ENCODE measurements around the gene HES4.

The HES4 gene

DNA sequence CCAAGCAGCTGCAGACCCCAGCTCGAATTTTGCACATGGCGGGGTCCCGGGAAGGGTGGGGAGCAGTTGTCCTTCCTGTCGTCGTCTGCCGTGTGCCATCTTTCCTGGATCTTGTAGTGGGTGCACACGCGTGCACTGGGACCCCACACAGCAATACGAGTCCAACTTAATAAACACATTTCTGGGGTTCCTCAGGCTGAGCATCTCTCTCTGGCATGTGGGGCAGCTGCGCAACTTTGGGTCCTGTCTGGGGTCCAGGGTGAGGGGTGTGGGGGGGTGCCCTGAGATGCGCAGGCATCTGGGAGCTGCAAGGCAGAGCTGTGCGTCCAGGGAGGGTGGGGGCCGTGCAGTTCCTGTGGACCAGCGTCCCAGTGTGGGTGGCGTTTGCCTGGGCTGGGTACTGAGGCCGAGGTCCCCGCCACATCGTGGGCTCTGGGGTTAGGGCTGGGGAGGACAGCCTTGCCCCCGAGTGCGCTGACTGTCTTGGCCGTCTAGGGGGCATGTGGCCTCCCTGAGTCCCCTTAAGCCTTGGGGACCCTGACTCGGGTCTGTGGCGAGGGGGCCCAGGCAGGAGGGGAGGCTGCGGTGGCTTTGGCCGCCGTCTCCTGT is 34.3 kb downstream of the HES4 start:
- DNase-seq (ENCODE audit: low read depth in 2 of 2): no peak

DNA sequence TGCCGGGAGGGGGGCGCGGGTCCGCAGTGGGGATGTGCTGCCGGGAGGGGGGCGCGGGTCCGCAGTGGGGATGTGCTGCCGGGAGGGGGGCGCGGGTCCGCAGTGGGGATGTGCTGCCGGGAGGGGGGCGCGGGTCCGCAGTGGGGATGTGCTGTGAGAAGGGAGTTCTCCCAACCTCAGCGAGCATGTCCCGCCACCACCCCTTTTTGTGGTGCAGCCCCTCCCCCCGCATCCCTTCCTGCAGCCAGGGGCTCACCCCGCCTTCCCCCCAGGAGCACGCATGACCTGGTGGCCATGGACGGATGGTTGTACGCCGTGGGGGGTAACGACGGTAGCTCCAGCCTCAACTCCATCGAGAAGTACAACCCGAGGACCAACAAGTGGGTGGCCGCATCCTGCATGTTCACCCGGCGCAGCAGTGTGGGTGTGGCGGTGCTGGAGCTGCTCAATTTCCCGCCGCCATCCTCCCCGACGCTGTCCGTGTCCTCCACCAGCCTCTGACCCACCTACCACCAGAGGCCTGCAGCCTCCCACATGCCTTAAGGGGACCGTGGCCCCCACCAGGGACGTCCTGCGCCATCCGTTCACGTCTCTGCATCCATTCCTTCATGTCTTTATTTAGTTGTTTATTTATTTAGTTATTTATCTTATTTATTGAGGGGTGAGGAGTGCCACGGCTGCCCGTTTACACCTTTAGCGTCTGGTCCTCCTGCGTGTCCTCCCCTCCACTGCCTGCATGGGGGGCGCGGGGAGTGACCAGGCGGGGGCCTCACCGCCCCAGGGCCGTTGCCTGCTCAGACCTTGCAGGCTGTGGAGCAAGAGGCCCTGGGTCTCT is 35.0 kb downstream of the HES4 start:
- DNase-seq (ENCODE audit: low read depth in 2 of 2): no peak

DNA sequence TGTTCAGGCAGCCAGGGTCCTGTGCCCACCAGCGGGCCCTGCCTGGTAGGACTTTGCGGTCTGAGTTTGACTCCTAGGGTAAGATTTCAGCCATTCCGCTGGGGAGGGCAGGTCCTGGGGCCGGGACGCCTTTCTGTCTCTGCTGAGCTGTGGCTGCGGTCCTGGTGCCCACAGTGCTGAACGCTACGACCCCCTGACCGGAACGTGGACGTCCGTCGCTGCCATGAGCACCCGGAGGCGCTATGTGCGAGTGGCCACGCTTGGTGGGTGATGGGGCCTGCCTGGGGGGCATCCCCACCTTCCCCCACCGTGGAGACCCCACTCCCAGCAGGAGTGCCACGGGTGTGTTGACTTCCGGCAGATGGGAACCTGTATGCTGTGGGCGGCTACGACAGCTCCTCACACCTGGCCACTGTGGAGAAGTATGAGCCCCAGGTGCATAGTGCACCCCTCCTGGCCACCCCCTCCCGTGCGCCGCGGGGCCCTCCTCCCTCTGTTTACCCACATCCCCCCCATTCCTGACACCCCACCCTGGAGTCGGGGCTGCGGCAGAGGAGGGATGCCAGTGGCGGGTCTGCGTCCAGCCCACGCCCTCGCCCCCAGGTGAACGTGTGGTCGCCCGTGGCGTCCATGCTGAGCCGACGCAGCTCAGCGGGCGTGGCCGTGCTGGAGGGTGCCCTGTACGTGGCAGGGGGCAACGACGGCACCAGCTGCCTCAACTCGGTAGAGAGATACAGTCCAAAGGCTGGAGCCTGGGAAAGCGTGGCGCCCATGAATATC is 36.0 kb downstream of the HES4 start:
- no peak for DNase-seq (ENCODE audit: low read depth in 2 of 2)

DNA sequence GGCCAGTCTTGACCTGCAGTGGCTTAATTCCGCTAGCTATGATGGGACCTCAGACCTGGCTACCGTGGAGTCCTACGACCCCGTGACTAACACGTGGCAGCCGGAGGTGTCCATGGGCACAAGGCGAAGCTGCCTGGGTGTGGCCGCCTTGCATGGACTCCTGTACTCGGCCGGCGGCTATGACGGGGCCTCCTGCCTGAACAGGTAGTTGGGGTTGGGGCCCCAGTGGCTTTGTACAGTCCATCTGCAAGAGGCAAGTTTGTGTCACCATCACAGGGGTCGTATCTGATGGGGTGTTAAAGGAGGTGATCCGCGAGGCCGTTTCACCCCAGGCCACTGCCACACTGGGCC is 36.6 kb downstream of the HES4 start:
- no peak for DNase-seq (ENCODE audit: low read depth in 2 of 2)

DNA sequence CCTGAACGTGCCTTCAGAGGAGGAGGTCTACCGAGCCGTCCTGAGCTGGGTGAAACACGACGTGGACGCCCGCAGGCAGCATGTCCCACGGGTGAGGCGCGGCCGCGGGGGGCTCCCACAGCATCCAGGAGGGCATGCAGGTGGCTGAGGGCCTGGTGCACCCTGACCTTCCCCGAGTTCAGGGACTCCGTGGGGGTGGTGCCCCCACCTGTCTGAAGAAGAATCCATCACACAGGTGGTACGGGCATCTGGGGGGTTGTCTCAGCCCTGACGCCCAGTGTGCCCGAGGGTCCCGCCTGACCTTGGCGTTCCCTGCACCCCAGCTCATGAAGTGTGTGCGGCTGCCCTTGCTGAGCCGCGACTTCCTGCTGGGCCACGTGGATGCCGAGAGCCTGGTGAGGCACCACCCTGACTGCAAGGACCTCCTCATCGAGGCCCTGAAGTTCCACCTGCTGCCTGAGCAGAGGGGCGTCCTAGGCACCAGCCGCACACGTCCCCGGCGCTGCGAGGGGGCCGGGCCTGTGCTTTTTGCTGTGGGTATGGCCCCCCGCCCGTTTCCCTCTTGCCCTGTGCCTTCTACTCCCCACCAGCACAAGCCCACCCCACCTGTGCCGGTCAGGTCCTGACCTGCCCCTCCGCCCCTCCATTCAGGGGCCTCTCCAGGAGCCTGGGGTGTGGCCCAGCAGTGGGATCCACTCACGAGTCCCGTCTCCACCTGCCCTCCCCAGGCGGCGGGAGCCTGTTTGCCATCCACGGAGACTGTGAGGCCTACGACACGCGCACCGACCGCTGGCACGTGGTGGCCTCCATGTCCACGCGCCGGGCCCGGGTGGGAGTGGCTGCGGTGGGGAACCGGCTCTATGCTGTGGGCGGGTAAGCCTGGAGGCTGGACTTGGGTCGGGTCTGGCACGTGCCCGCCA is 37.3 kb downstream of the HES4 start:
- DNase-seq (ENCODE audit: low read depth in 2 of 2): no peak

DNA sequence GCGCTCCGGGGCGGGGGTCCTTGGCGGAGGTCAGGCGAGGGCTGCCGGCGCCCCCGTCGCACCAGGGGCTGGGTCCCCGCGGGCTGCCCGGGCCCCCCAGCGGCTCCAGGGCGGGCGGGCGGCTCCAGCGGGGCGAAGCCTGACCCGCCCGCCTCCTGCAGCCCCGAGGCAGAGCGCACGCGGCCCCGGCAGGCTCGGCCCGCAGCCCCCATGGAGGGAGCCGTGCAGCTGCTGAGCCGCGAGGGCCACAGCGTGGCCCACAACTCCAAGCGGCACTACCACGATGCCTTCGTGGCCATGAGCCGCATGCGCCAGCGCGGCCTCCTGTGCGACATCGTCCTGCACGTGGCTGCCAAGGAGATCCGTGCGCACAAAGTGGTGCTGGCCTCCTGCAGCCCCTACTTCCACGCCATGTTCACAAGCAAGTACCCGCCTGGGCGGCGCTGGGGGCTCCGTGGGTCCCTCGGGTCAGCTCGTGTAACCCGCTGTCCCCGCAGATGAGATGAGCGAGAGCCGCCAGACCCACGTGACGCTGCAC is 38.7 kb downstream of the HES4 start:
- no peak for DNase-seq (ENCODE audit: low read depth in 2 of 2)

DNA sequence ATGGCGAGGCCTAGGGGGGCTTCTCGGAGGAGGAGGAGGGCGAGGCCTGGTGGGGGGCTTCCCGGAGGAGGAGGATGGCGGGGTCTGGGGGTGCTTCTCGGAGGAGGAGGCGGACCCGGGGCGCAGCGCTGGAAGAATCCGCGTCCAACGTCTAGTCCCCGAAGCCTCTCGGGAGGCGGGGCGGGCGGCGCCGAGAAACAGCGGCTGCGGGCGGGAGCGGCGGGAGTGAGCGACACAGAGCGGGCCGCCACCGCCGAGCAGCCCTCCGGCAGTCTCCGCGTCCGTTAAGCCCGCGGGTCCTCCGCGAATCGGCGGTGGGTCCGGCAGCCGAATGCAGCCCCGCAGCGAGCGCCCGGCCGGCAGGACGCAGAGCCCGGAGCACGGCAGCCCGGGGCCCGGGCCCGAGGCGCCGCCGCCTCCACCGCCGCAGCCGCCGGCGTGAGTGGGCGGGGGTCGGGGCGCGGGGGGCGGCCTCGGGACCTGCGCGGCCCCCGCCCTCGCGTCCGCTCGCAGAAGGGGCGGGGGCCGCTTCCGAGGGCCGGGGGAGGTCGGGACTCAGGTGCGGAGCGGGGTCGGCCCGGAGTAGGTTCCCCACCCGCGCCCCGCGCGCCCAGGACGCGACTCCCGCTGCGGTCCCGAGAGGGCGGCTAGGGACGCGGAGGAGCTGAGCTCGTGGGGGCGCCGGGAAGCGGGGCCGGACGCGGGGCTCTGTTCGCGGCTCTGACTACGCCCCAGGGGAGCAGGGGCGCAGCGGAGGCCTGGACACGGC is 39.4 kb downstream of the HES4 start, which contains the start of gene KLHL17:
Gene KLHL17 (plus strand): TSS at position 222 of the 769 bp plus-strand sequence. CDS start 110 bp downstream, at position 332.
- peak; percentile 57 to 59 for DNase-seq (ENCODE audit: low read depth in 2 of 2)

DNA sequence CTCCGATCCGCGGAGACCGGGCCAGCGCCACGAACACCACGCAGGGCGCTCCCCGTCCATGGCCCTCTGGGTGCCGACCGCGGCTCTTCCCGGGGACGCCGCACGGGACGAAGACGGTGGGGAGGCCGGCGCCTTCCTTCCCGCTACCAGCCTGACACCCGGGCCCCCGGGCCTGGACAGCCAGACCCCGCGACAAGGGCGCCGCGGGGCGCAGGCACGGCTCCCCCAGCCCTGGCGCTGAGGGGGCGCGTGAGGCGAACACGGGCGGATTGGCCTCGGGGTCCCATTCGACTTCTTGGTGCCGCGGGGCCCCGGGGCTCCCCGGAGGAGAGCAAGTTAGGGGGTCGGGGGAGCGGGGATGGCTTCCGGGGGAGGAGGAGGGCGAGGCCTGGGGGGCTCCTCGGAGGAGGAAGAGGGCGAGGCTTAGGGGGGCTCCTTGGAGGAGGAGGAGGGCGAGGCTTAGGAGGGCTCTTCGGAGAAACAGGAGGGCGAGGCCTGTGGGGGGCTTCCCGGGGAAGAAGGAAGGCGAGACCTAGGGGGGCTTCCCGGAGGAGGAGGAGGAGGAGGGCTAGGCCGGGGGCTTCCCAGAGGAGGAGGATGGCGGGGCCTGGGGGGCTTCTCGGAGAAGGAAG is 40.0 kb downstream of the HES4 start:
- DNase-seq (ENCODE audit: low read depth in 2 of 2): no peak

DNA sequence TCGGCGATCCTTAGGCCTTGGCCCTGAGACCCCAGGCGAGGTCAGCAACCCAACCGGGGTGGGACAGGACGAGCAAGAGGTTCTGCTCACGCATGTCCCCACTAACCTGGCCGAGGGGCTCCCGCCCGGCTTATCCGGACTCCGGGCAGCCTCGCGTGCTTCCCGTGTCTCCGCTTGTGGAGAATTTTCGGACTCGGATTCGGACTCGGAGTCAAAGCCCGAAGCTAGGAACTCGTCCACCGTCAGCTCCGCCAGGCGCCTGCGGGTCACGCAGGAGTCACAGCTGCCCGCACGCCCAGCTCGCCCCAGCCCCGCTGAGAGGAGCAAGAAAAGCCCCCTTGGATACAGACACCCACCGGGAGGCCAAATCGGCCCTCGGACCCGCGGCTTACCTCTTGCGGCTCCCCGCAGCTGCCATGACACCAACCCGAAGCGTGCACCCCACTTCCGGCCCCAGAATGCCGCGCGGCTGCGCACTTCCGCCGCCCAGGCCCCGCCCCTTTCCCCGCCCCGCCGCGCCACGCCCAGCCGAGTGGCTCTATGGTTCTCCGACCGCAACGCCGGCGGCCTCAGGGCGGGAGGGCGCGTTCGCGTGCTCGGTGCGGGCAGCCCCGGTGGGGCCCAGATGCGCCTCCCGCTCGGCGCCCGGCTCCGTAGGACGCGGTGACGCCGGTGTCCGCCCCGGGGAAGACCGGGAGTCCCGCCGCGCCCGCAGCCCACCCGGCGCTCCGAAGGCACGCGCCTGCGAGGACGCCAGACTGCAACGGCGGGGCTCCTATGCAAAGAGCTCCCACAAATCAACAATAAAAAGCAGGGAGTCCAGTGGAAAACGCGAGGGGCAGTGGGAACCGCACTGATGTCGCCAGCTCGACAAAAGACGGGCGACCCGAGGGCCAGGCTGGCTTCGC is 40.8 kb downstream of the HES4 start, which contains the start of gene NOC2L:
Gene NOC2L (minus strand): TSS at position 434 of the 908 bp plus-strand sequence. CDS start 16 bp downstream, at position 418.
- peak; percentile 90 to 97 for DNase-seq (ENCODE audit: low read depth in 2 of 2)

DNA sequence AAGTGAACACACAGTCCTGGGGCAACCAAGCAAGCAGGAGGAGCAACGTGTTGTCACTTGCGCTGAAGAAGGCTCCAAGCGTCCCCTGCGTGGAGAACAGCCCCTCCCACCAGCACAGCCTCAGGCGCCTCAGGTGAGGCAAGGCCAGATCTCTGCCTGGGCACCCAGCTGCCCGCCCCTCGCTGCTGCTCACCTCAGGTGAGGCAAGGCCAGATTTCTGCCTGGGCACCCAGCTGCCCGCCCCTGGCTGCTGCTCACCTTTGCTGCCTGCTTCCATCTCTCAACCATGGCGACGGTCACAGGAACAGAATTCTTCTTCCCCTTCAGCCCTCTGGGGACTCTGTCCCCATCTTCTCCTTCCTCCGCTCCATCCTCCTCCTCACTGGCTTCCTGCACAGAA is 43.3 kb downstream of the HES4 start:
- DNase-seq (ENCODE audit: low read depth in 2 of 2): no peak

DNA sequence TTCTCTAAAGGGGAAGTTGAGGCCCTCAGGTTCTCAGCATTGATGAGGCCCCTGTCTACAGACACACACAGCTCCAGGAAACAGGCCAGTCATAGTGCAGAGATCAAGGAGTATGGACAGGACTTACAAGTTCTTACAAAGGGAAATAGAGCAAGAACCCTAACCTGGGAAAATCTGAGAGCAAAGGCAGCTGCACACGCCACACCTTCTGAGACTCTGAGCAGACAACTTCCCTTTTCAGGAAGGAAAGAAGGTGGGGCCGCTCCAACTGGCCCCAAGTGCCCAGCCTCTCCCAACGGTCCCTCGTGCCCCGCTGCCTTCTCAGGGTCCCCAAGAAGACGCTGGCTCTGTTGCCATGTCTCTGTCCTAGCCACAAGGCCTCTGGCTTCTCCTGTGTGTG is 44.4 kb downstream of the HES4 start:
- DNase-seq (ENCODE audit: low read depth in 2 of 2): no peak

DNA sequence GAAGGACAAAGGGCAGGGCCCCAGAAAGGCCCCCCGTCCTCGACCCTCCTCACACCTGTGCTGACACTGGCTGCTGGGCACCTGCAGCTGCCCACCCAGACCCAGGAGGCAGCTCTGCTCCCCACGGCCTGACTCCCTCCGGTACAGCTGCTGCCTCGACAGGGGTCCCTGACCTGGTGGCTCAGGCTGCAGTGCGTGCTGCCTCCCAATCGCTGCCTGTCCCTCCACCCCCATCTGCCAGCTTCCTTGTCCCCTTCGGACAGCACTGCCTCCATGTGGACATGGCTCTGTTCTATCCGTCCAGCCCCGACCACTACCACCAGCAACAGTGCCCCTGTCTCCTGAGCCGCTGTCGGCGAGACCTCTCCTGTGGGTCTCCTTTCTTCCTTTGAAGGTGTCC is 45.0 kb downstream of the HES4 start:
- no peak for DNase-seq (ENCODE audit: low read depth in 2 of 2)

DNA sequence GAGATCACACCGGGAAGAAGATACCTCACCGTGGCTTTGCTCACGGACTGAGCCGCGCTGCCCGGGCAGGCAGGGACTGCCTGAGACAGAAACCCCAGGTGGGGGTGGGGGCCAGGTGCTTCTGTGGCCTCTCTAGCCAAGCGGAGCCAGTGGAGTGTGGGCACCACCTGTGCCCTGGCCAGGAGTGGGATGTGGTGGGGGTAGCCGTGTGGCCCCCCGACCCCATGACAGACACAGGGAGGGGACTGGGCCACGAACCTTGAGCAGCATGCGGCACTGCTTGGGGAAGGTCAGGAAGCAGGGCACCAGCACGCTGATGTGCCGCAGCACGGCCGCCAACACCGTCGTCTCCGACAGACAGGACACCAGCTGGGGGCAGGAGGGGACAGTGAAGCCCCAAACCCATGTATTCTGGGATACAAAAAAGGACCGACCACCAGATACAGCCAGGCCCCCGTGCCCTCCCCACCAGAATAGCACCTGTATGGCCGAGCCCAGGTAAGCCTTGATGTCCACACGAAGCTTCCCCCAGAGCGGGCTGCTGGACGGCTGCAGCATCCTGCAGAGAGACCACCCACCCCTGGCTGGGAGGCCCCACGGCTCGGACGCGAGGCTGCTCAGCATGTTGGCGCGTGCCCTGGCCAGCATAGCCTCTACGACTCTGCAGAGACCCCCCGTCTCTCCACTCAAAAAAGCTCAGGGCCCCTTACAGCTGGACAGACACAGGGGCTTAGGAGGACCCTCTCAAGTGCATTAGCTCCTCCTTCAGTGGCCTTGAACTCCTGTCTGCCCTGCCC is 46.2 kb downstream of the HES4 start:
- DNase-seq (ENCODE audit: low read depth in 2 of 2): no peak

DNA sequence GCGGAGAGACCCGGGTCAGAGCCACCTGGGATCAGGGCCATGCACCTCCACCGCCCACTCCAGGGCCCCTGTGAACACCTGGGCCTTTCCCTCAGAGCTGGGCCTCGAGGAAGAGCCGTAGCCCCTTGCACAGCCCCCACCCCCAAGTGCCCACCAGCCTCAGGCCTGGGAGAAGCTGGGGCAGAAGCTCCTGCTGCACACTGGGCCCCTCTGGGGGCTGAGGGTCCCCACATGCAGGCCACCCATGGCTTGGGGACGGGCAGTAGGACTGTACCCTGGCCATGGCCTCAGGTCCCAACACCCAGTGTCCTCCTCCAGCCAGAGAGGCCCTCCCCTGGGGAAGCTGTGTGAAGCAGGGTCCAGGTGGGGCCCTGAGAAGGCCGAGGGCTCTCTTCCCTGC is 47.3 kb downstream of the HES4 start:
- no peak for DNase-seq (ENCODE audit: low read depth in 2 of 2)

DNA sequence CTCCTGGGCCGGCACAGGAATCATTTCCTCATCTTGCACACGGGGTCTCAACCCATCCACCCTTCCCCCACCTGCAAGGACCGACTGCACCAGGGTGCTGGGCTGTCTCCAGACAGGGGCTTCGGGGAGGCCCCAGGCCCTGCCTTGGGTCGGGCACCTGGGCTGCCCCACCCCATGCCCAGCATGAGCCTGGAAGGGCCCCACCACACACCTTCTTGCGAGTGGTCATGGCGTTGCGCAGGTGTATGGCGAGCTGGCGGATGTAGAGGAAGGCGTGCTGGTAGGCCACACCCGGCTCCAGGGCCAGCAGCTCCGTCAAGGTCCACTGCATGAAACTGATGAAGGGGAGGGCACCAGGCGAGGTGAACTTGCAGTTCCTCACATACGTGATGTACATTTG is 47.7 kb downstream of the HES4 start:
- DNase-seq (ENCODE audit: low read depth in 2 of 2): no peak

DNA sequence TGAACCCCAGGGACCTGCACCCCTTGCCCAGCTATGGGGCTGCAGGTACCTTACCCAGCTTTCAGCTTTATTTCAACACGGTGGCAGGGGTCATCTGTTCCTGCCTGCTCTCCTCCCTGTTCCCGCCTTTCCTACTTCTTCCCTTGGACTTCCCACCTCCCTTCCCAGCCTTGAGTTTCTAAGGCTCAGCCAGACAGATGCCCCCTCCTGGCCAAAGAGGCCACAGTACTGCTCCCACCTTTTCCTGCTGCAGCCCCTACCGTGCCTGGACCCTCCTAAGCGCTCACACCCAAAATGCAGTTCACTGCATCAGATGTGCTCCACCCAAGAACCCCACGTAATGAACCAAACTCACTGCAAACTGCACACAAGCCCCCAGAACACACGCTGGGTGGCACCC is 48.5 kb downstream of the HES4 start:
- DNase-seq (ENCODE audit: low read depth in 2 of 2): no peak

DNA sequence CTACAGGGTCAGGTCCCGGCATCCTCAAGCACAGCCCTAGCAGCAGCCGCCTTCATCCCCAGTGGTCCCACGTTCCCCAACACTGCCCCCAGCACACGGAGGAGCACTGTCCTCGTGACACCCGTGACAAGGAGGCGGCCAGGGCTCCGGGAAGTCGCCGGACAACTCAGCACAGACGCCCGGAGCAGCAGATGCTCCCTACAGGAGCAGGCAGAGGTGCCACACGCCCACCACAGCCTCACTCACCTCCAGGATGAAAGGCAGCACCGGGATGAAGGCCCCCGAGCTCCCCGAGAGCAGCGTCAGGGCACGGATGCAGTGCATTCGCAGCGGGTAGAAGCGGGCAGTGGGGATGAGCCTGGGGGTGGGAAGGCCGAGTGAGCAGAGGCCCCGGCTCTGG is 49.0 kb downstream of the HES4 start:
- DNase-seq (ENCODE audit: low read depth in 2 of 2): no peak

DNA sequence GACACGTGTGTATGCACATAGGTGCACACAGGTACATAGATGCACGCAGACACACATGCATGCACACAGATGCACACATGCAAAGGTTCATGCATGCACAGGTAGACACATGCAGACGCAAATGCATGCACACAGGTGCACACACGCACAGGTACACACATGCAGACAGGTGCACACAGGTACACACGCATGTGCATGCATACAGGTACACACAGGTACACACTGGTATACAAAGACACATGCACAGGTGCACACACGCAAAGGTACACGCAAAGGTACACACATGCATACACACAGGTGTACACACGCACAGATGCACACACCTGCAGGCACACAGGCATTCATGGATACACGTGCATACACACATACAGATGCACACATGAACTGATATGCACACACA is 49.6 kb downstream of the HES4 start:
- no peak for DNase-seq (ENCODE audit: low read depth in 2 of 2)
